GM19035 (cell line): Measurements from ENCODE around the gene DEGS2.

Experiments
- ATAC-seq: cut with Tn5 transposase; IDR thresholded peaks from one replicate; pipeline ENCODE4 v1.9.1; 2021; ENCODE audit not compliant: unreplicated experiment

The DEGS2 gene

DNA sequence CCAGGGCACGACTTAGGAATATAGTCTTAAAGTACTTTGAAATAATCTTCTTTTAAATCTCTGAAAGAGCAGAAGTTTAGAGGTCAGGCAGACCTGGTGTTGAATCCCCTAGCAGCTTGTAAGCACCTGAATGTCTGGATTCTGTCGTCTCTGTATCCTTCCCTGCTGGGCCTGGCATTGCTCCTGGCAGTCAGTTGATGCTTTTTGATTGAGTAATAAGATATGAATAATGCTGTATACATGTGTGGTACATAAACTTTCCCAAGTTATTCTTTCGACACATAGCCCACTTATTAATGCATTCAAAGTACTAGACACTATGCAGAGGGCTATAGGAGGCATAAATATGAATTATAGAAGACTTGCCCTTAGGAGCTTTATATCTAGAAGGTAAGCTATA is 62.8 kb downstream of the DEGS2 start:
- no peak for ATAC-seq
